Stimulated activated CD8-positive, alpha-beta memory T cell treated with anti-CD3 and anti-CD28 coated beads, Interleukin-15, amount 100 ng/mL, for 4 hours (primary cell): ENCODE data around the gene ZP3.
A peak's percentile ranks its signal among the peaks of the same experiment; 100 is the strongest.
"Not testable (repeated sequence)": the region's sequence is repeated elsewhere in the genome, so short reads cannot be mapped to it uniquely, and the experiment has no call there.

ENCODE experiments used
- DNase-seq, 2 donors: peaks; one replicate each; pipeline ENCODE4 v3.0.0-alpha.2; 2020; ENCODE audit warnings: low read depth in 2 of 2

Gene ZP3

GRCh38 chr7:76442664-76443446 lies 18.1 kb downstream of the ZP3 start:
- DNase-seq: not testable (repeated sequence)

- DNase-seq: not testable (repeated sequence)
Observed at GRCh38 chr7:76443846-76444245, 19.1 kb downstream of the ZP3 start.

GRCh38 chr7:76445577-76446008 lies 20.8 kb downstream of the ZP3 start:
- not testable (repeated sequence) for DNase-seq

- DNase-seq: not testable (repeated sequence)
Observed at GRCh38 chr7:76457017-76457416, 32.3 kb downstream of the ZP3 start.

- DNase-seq: not testable (repeated sequence)
Observed at GRCh38 chr7:76458504-76458903, 33.8 kb downstream of the ZP3 start.

GRCh38 chr7:76460767-76461166 lies 36.0 kb downstream of the ZP3 start:
- not testable (repeated sequence) for DNase-seq

GRCh38 chr7:76461464-76462101 lies 36.8 kb downstream of the ZP3 start, which contains the start of gene DTX2:
Gene DTX2 (plus strand): TSS chr7:76461709. CDS start chr7:76480510, 18,801 bp downstream.
- peak in 1 of 2 donors; percentile 48 for DNase-seq

- DNase-seq: not testable (repeated sequence)
Observed at GRCh38 chr7:76462271-76462882, 37.6 kb downstream of the ZP3 start.

GRCh38 chr7:76464959-76465358 lies 40.2 kb downstream of the ZP3 start:
- not testable (repeated sequence) for DNase-seq

GRCh38 chr7:76465950-76466349 lies 41.2 kb downstream of the ZP3 start:
- not testable (repeated sequence) for DNase-seq

GRCh38 chr7:76467743-76468404 lies 43.1 kb downstream of the ZP3 start:
- not testable (repeated sequence) for DNase-seq

GRCh38 chr7:76471556-76472221 lies 46.9 kb downstream of the ZP3 start:
- DNase-seq: not testable (repeated sequence)

GRCh38 chr7:76473097-76473496 lies 48.3 kb downstream of the ZP3 start:
- DNase-seq: not testable (repeated sequence)

- DNase-seq: not testable (repeated sequence)
Observed at GRCh38 chr7:76476280-76476679, 51.5 kb downstream of the ZP3 start.

GRCh38 chr7:76476742-76477474 lies 52.2 kb downstream of the ZP3 start:
- not testable (repeated sequence) for DNase-seq

GRCh38 chr7:76479628-76480027 lies 54.9 kb downstream of the ZP3 start:
- not testable (repeated sequence) for DNase-seq

- DNase-seq: not testable (repeated sequence)
Observed at GRCh38 chr7:76480403-76481253, 55.9 kb downstream of the ZP3 start.

GRCh38 chr7:76482660-76483059 lies 57.9 kb downstream of the ZP3 start:
- DNase-seq: not testable (repeated sequence)

- not testable (repeated sequence) for DNase-seq
Observed at GRCh38 chr7:76483081-76483480, 58.3 kb downstream of the ZP3 start.

- DNase-seq: not testable (repeated sequence)
Observed at GRCh38 chr7:76484456-76484855, 59.7 kb downstream of the ZP3 start.
